ENCODE results near the gene ZBTB21.

The ZBTB21 gene

GRCh38 chr21:41987310-41987709 lies 22.9 kb downstream of the ZBTB21 start:
- no peak for DNase-seq

- no peak for DNase-seq
Observed at GRCh38 chr21:41985662-41986416, 24.3 kb downstream of the ZBTB21 start.

GRCh38 chr21:41983229-41983628 lies 26.9 kb downstream of the ZBTB21 start:
- no peak for DNase-seq

GRCh38 chr21:41980561-41980960 lies 29.6 kb downstream of the ZBTB21 start:
- no peak for DNase-seq

- DNase-seq = no peak
Observed at GRCh38 chr21:41979751-41980369, 30.3 kb downstream of the ZBTB21 start.

GRCh38 chr21:41979335-41979734 lies 30.8 kb downstream of the ZBTB21 start:
- no peak for DNase-seq

GRCh38 chr21:41977034-41977950 lies 32.9 kb downstream of the ZBTB21 start:
- no peak for DNase-seq

GRCh38 chr21:41976611-41977010 lies 33.5 kb downstream of the ZBTB21 start:
- DNase-seq = no peak

GRCh38 chr21:41975391-41976272 lies 34.5 kb downstream of the ZBTB21 start:
- DNase-seq = no peak

GRCh38 chr21:41974752-41975053 lies 35.5 kb downstream of the ZBTB21 start:
- no peak for DNase-seq

GRCh38 chr21:41973861-41974751 lies 36.1 kb downstream of the ZBTB21 start:
- peak; percentile 47 for DNase-seq

GRCh38 chr21:41973427-41973831 lies 36.7 kb downstream of the ZBTB21 start:
- no peak for DNase-seq

GRCh38 chr21:41972511-41973205 lies 37.5 kb downstream of the ZBTB21 start:
- no peak for DNase-seq

GRCh38 chr21:41971891-41972290 lies 38.3 kb downstream of the ZBTB21 start:
- DNase-seq = no peak

GRCh38 chr21:41970751-41971653 lies 39.2 kb downstream of the ZBTB21 start:
- no peak for DNase-seq

- no peak for DNase-seq
Observed at GRCh38 chr21:41970106-41970391, 40.1 kb downstream of the ZBTB21 start.

- no peak for DNase-seq
Observed at GRCh38 chr21:41967708-41968107, 42.5 kb downstream of the ZBTB21 start.

GRCh38 chr21:41966872-41967621 lies 43.1 kb downstream of the ZBTB21 start:
- no peak for DNase-seq

Measured in HCEC 1CT (cell line).